ENCODE measurements around the gene TADA2B.

- TF ChIP-seq, protein P1, sequence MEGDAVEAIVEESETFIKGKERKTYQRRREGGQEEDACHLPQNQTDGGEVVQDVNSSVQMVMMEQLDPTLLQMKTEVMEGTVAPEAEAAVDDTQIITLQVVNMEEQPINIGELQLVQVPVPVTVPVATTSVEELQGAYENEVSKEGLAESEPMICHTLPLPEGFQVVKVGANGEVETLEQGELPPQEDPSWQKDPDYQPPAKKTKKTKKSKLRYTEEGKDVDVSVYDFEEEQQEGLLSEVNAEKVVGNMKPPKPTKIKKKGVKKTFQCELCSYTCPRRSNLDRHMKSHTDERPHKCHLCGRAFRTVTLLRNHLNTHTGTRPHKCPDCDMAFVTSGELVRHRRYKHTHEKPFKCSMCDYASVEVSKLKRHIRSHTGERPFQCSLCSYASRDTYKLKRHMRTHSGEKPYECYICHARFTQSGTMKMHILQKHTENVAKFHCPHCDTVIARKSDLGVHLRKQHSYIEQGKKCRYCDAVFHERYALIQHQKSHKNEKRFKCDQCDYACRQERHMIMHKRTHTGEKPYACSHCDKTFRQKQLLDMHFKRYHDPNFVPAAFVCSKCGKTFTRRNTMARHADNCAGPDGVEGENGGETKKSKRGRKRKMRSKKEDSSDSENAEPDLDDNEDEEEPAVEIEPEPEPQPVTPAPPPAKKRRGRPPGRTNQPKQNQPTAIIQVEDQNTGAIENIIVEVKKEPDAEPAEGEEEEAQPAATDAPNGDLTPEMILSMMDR (IDR thresholded peaks at IDR 0.05; ENCODE audit: poor library complexity) = no peak
- TF ChIP-seq EZH2phosphoT487 (IDR thresholded peaks at IDR 0.05; ENCODE audit: low read depth, severe bottlenecking, unreplicated experiment) = no peak
- TF ChIP-seq EZH2 (IDR thresholded peaks at IDR 0.05; ENCODE audit: borderline replicate concordance) = no peak
Measured at GRCh38 chr4:7089213-7089986, 46.2 kb downstream of the TADA2B start.

All from hepatocyte (in vitro differentiated cells).